IPS-18a (cell line): ENCODE data around the gene SIDT2.

Experiments
- H3K27ac ChIP-seq: one replicate; pipeline ENCODE4 v1.5.1; 2013; ENCODE audit warnings: low read length
- H3K27me3 ChIP-seq: one replicate; pipeline ENCODE4 v1.6.1; 2013; ENCODE audit warnings: mild to moderate bottlenecking, low read length; ENCODE audit not compliant: control insufficient read depth, insufficient read depth
- H3K36me3 ChIP-seq: one replicate; pipeline ENCODE4 v1.6.1; 2013; ENCODE audit warnings: low read depth, low read length; ENCODE audit not compliant: control insufficient read depth
- H3K4me1 ChIP-seq: one replicate; pipeline ENCODE4 v1.6.1; 2013; ENCODE audit warnings: low read depth, low read length; ENCODE audit not compliant: control insufficient read depth
- H3K4me3 ChIP-seq: one replicate; pipeline ENCODE4 v1.5.1; 2013; ENCODE audit warnings: low read length
- H3K9ac ChIP-seq: one replicate; pipeline ENCODE4 v1.6.1; 2013; ENCODE audit warnings: mild to moderate bottlenecking, low read length, moderate library complexity
- H3K9me3 ChIP-seq: one replicate; pipeline ENCODE4 v1.6.1; 2013; ENCODE audit warnings: low read depth, low read length; ENCODE audit not compliant: control insufficient read depth

SIDT2 gene

DNA sequence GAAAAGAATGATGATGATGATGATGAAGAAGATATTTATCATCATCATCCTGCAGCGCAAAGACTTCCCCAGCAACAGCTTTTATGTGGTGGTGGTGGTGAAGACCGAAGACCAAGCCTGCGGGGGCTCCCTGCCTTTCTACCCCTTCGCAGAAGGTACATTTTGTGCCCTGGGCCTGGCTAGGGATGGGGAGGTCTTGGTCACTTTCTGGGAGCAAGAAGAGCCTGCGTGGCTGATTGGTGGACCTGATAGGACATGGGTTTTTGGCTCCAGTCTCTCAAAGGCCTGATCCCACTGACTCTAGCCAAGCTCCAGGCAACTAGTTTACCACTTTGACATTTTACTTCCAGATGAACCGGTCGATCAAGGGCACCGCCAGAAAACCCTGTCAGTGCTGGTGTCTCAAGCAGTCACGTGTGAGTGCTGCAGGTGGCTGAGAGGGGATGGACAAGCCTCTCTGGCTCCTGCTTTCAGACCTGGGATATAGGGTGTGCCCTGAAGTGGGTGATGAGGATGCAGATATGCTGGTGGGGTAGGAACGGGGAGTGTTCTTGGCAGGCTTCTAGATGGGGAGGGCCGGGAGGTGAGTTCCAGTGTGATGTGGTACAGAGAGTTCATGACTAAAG, 5.3 kb downstream of the SIDT2 start:
- Histone ChIP-seq H3K9me3 (no peaks in the 10 kb centered on the region), H3K36me3 (no peaks in the 10 kb centered on the region), H3K4me3 (no peak overlapping the region), H3K27me3 (no peaks in the 10 kb centered on the region), H3K9ac (no peak overlapping the region), H3K4me1 (peaks cover 10% of the 10 kb centered on the region), H3K27ac (no peak overlapping the region)

DNA sequence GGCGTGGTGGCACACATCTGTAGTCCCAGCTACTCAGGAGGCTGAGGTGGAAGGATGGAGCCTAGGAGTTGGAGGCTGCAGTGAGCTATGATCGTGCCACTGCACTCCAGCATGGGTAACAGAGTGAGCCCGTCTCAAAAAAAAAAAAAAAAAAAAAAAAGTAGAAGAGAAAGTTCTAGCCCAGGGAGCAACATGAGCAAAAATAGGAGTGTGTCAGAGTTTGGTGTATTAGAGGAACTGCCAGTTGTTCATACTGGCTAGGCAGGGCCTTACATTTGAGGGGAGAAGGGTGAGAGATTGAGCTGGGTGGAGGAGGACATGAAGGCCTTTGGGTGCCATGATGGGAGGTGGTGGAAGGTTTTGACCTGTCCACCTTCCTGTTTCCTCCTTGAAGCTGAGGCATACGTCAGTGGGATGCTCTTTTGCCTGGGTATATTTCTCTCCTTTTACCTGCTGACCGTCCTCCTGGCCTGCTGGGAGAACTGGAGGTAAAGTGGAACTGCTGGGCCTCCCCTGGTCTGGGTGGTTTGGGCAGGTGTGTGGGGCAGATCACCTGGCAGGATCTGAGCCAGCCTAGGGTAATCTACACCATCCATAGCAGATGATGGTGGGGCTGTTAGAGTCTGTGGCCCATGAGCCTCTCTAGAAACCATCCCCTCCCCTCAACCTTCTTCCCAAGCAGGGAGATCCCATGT, 7.3 kb downstream of the SIDT2 start:
- Histone ChIP-seq H3K36me3 (no peaks in the 10 kb centered on the region), H3K4me1 (peaks cover 2% of the 10 kb centered on the region), H3K9me3 (no peaks in the 10 kb centered on the region), H3K4me3 (no peak overlapping the region), H3K27ac (no peak overlapping the region), H3K9ac (no peak overlapping the region), H3K27me3 (no peaks in the 10 kb centered on the region)

- no peaks in the 10 kb centered on the region for H3K9me3 ChIP-seq
- no peaks in the 10 kb centered on the region for H3K4me1 ChIP-seq
- no peaks in the 10 kb centered on the region for H3K36me3 ChIP-seq
- no peak overlapping the region for H3K27ac ChIP-seq
- H3K9ac ChIP-seq = no peak overlapping the region
- no peak overlapping the region for H3K4me3 ChIP-seq
- no peaks in the 10 kb centered on the region for H3K27me3 ChIP-seq
Measured at GRCh38 chr11:117186431-117186761, 7.9 kb downstream of the SIDT2 start.

DNA sequence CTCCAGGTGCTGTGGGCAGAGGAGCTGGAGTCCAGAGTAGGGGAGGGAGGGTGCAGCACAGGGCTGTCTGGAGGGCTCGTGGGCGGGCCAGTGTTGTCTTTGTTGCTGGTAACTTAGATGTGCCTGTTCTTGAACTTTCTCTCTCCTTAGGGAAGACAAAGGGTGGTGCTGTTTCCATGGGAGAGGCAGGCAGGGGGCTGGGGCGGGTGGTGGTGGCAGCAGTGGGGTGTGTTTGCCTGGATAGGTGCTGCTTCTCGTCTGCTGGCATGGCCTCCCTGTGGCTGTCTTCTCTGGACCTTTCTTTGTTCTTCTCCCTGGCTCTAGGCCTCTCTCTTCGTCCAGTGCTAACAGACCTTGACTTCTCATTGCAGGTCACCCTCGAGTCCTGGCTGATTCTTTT, 8.5 kb downstream of the SIDT2 start:
- Histone ChIP-seq H3K9ac (no peak overlapping the region), H3K27ac (no peak overlapping the region), H3K4me1 (no peaks in the 10 kb centered on the region), H3K27me3 (no peaks in the 10 kb centered on the region), H3K9me3 (no peaks in the 10 kb centered on the region), H3K4me3 (no peak overlapping the region), H3K36me3 (no peaks in the 10 kb centered on the region)

DNA sequence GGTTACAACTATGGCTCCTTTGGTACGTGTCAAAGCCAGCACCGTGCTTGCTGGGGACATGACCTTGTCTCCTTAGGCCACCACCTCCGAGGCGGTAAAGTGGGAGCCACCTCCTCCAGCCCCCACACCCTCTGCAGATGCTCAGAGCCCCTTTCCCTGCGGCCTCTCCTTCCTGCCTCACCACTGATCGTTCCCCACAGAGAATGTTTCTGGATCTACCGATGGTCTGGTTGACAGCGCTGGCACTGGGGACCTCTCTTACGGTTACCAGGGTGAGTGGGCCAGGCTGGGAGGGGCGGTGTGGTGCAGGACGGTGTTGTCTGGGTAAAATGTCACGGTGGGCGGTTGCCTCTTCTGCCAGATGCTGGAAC, 8.9 kb downstream of the SIDT2 start:
- no peak overlapping the region for H3K27ac ChIP-seq
- H3K36me3 ChIP-seq = no peaks in the 10 kb centered on the region
- H3K4me1 ChIP-seq = no peaks in the 10 kb centered on the region
- H3K4me3 ChIP-seq = no peak overlapping the region
- H3K9me3 ChIP-seq = no peaks in the 10 kb centered on the region
- H3K27me3 ChIP-seq = no peaks in the 10 kb centered on the region
- no peak overlapping the region for H3K9ac ChIP-seq

- H3K36me3 ChIP-seq = no peaks in the 10 kb centered on the region
- no peaks in the 10 kb centered on the region for H3K4me1 ChIP-seq
Measured at GRCh38 chr11:117187799-117188481, 9.4 kb downstream of the SIDT2 start.

GRCh38 chr11:117188620-117189081, 10.1 kb downstream of the SIDT2 start:
- no peak overlapping the region for H3K27ac ChIP-seq
- no peak overlapping the region for H3K4me3 ChIP-seq
- H3K27me3 ChIP-seq = no peaks in the 10 kb centered on the region
- H3K36me3 ChIP-seq = no peaks in the 10 kb centered on the region
- H3K9ac ChIP-seq = no peak overlapping the region
- H3K4me1 ChIP-seq = no peaks in the 10 kb centered on the region
- no peaks in the 10 kb centered on the region for H3K9me3 ChIP-seq

More at GRCh38 chr11:117187799-117188481, 9.4 kb downstream of the SIDT2 start:
- Histone ChIP-seq H3K27ac (no peak overlapping the region), H3K4me3 (no peak overlapping the region), H3K9ac (no peak overlapping the region), H3K9me3 (no peaks in the 10 kb centered on the region), H3K27me3 (no peaks in the 10 kb centered on the region)

DNA sequence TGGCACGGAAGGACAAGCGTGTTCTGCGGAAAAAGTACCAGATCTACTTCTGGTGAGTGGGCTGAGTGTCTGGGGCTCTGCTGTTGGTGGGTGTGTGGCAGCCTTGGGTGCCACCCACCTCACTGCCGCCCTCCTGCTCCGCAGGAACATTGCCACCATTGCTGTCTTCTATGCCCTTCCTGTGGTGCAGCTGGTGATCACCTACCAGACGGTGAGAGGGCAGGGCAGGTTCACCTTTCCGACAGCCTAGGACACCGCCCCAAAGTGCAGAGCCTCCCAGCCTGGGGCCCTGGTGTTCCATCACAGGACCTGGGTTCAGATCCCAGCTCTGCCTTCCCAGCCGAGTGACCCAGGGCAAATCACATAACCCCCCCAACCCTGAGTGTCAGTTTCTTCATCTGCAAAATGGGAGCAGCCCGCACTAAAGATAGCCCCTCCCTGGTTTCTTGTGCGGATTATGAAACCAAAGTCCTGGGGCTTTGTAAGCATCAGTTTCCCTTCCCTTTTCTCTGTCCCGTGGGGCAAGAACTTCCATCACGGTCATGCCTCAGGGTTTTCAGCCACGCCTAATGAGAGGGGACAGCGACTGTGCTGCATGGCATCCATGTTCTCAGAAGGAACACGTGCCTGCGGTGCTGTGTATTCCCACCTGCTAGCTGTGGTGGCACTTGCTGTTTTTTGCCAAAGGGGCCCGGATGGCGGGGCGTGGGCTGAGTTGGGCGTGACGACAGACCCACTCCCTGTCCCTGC, 10.8 kb downstream of the SIDT2 start:
- Histone ChIP-seq H3K27me3 (no peaks in the 10 kb centered on the region), H3K27ac (no peak overlapping the region), H3K4me1 (no peaks in the 10 kb centered on the region), H3K9ac (no peak overlapping the region), H3K4me3 (no peak overlapping the region), H3K36me3 (no peaks in the 10 kb centered on the region), H3K9me3 (no peaks in the 10 kb centered on the region)

DNA sequence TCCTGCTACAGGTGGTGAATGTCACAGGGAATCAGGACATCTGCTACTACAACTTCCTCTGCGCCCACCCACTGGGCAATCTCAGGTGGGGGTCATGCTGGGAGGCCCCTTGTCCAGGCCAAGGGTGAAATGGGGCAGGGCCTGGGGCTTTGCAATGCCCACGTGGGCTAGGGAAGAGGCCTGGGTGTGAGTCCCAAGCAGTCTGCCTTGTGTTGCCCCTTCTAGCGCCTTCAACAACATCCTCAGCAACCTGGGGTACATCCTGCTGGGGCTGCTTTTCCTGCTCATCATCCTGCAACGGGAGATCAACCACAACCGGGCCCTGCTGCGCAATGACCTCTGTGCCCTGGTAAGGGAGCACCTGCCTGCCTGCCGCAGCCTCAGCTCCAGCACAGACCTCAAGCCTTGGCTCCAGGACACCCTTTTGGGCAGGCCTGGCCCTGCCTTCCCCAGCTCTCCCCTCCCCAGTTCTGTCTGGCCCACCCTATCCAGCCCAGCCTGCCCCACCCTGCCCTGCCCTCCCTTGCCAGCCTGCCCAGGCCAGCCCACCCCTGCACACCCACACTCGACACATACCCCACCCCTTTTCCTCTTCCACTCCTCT, 11.5 kb downstream of the SIDT2 start:
- H3K27me3 ChIP-seq = no peaks in the 10 kb centered on the region
- no peaks in the 10 kb centered on the region for H3K4me1 ChIP-seq
- H3K9ac ChIP-seq = no peak overlapping the region
- no peak overlapping the region for H3K27ac ChIP-seq
- no peaks in the 10 kb centered on the region for H3K9me3 ChIP-seq
- H3K36me3 ChIP-seq = no peaks in the 10 kb centered on the region
- no peak overlapping the region for H3K4me3 ChIP-seq

- Histone ChIP-seq H3K36me3 (no peaks in the 10 kb centered on the region), H3K9ac (no peak overlapping the region), H3K4me3 (no peak overlapping the region), H3K27me3 (no peaks in the 10 kb centered on the region), H3K4me1 (no peaks in the 10 kb centered on the region), H3K9me3 (no peaks in the 10 kb centered on the region), H3K27ac (no peak overlapping the region)
Measured at GRCh38 chr11:117191680-117192400, 13.3 kb downstream of the SIDT2 start.
